ENCODE measurements around the gene FDXR.
A peak's percentile ranks its signal among the peaks of the same experiment; 100 is the strongest.

Gene FDXR

DNA sequence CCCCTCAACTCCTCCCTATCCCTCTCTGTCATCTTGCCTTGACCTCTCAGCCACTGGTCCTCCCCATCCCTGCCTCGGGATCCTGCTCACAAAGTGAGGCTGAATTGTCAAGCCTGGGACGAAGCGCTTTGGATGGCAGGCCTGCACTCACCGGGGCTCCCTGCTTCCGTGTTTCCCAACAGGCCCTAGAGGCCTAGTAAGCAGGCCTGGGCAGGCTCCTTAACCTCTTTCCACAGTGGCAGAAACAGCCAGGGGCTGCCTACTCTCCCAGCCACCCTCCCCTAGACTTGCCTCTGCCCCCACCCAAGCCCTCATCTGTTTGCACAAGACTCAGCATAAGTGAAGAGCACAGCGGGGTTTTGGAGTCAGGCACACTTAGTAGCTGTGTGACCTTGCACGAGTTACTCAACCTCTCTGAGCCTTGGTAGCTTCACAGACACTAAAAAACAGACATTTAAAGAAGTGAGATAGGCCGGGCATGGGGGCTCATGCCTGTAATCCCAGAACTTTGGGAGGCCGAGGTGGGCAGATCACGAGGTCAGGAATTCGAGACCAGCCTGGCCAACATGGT, 25.7 kb upstream of the FDXR start:
- DNase-seq, result no peak

DNA sequence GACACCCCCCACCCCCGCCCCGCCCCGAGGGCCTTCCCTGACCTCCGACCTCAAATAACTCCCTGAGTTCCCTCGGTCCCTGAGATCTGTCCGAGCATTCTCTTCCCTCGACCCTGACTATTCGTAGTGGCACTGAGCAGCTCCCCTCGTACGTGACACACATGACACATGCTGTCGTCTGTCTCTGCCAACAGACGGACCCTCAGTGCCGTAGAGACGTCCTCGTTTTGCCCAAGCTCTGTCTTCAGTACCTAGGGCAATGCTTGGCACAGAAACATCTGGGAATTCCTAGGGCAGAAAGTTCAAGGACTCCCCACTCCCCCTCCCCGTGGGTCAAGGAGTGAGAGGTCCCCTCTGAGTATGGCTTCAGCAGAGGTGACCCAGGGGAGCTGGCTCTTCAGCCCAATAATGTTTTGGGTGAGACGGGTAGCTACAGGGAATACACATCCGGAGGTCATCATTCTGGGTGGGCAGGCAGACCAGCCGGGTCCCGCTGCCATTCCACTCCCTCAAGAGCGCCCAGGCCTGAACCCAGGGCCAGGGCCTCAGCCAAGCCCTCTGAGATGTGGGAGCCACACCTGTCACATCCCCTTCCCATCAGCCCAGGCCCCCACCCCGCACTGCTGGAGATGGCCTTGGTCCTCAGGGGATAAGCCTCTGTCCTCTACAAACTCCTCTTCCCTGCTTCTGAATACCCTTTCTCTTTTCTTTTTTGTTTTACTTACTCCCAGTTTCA, 21.3 kb upstream of the FDXR start:
- no peak for DNase-seq

DNA sequence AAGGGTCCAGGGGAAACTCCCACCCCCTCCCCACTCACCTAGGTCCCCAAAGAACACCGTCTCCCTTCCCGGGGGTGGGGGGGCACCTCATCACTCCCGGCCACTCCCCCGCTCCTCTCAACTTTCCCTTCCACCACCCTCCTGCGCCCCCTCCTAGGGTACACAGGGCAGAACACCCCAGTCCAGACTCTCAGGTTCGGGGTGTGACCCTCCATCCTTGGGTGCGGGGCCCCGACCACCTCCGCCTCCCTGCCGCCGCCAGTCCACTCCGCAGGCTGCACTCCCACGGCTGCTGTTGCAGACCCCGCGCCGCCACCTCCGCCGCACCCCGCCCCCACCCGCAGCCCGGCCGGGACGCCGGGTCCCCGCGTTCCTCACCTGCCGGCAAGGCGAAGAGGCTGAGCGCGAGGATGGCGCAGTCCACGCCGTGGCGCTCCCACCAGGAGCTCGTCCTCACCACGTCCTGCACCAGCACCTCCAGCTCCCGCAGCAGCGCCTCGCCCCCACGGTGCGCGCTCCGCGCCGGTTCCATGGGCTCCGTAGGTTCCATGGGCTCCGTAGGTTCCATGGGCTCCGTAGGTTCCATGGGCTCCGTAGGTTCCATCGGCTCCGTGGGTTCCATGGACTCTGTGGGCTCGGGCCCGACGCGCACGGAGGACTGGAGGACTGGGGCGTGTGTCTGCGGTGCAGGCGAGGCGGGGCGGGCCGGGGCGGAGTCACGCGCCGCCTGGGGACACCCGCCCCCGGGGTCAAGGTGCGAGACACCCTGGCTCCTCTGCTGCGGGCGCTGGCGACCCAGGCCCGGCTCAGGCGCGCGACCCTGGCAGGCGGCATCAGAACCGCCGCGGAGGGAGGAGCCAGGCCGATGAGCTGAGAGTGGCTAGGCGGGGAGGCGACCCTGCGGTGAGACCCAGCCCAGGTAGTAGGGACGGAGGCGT, 20.4 kb upstream of the FDXR start, which contains the start of gene FADS6:
Gene FADS6 (minus strand): TSS at position 660 of the 938 bp plus-strand sequence. CDS start 38 bp downstream, at position 622.
- DNase-seq, result no peak

DNA sequence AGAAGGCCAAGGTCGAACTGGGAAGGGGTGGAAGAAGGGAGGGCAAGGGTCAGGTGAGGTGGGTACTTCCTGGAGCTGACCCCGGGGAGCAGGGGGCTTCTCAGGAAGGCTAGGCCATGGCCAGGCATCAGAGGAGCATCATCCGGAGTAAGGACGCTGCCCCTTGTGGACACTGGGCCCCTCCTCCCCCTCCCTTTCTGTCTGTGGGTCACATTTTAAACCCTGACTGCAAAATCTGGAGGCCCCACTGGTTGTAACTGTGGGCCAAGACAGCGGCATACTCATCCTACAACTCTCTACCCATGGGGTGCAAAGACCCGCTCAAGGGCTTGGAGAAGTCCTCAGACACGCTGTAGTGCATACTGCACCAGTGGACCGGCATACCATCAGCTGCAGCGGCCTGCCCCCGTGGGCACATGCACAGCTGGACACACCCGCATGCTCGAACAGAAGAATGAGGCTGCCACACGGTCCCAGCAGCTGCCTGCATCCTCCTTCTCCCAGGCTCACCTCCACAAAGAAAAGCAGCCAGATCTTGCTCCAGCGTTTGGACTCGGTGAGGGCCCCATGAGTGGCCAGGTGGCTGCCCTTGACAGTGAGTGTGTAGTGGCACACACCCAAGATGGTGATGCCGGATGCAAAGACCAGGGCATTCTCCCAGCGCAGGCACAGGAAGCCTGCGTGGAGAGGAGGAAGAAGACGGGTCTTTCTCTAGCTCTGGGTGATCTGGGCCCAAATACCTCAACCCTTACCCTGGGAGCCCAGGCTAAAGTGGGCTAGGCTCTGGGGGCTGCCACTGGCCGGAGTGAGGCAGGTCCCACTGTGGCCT, 19.4 kb upstream of the FDXR start:
- no peak for DNase-seq

DNA sequence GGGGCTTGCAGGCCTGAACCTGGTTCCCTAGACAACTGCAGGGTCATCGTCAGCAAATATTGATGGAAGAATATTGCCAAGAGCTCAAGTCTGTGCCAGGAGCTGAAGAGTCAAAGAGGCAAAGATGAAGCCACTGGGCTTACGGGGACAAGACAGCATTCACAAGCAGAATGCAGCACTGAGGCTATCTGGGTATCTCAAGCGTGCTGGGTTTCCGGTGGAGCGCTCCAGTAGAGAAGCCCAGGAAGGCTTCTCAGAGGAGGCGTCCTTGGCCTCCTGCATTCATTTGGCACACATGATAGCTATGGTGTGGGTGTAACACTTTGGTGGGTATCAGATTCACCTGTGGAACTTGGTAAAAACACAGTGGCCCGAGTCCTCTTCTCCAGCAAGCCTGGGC, 17.8 kb upstream of the FDXR start:
- no peak for DNase-seq

DNA sequence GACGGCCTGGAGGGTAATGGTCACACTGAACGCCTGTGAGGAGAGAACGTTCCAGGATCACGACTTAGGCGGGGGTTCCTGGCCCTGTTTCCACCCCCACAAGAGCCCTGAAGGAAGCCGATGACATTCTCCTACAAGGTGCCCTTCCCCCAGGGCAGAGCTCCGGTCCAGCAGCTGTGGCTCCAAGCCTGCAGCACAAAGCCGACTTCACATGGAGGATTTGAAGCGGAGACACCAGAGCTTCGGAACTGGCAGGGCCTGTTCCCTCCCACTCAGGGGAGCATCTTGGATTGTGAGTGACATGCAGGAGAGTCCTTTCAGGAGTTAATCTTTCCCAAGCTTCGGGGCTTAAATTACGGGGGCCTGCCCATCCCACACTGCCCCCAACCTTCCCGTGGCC, 15.7 kb upstream of the FDXR start:
- no peak for DNase-seq

DNA sequence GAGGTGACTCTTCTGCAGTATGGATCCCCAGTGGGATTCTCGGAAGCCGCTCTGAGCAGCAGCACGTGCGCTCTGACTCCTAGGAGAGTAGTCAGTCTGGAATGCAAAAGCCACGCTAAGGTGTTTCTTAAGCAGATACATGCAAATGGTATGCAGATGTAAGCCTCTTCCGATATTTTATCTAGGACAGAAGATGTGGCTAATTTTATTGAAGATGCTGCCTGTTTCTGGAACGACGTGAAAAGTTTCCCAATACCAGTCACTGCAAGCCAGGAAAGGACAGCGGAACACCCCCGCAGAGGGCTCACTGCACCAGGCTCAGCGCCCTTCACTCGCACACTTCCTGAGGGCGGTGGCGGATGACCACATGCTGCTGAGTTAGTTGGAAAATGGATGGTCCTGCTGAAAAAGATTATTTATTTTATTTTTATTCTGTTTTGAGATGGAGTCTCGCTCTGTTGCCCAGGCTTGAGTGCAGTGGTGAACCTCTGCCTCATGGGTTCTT, 10.5 kb upstream of the FDXR start:
- DNase-seq, result no peak

DNA sequence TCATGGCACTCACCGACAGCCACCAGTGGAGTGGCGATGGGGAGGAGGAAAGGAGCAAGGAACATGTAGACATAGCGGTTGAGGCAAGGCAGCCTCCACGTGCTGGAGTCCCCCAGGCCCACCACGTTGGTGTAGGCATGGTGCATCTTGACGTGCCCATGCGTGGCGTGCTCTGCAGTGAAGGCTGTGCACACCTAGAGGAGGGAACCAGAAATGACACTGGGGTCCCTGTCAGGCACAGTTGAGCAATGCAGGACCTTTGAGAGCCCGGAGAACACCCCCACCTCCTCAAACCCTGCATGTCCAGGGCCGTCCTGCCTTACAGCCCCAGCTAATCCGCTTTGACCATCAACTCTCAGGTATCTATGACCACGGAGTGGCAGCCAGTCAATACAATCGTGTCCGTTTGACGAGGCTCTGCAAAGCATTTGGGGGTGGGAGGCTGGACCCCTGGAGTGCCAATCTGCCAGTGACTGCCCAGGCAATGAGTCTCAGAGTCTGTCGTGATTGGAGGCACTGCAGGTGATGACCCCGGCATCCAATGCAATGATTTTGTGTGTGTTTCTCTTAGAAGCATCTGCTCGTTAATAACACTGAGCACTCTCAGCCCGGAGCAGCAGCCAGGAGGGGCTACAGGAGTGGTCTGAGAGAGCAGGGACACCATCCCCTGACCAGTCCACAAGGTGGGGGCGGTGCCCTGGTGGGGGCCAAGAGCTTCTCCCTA, 9.9 kb upstream of the FDXR start:
- no peak for DNase-seq

DNA sequence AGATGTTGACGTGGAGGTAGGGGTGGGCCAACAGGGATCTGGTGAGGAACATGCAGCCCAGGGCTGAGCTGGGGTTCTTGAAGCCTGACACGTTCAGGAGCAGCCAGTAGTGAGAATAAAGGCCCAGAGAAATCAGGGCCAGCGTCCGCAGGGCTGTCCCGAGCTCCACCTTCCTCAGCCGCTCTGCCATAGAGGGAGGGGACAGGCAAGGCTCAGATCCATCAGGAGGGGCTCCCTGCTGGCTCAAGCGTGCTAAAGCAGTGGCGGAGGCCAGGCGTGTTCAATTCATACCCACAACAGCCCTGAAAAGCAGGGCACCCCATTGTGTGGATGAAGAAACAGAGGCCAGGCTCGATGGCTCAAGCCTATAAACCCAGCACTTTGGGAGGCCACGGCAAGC, 8.3 kb upstream of the FDXR start:
- no peak for DNase-seq

DNA sequence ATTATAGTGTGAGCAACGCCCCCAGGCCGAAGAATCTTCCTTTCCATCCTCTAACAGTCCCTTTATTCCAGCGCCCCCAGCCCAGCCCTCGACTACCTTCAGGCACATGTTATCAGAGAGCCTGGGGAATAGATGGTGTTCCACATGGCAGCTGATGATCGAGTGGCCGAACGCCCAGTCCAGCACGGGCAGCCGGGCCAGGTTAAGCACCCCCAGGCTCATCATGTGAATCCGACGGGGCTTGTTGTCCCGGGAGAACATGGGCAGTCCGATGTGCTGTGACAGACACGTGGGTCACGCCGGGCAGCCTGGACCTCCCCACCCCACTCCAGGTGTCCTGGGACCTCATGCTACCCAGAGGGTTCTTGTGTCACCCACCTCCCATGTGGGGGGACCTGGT, 6.5 kb upstream of the FDXR start:
- DNase-seq, result no peak

DNA sequence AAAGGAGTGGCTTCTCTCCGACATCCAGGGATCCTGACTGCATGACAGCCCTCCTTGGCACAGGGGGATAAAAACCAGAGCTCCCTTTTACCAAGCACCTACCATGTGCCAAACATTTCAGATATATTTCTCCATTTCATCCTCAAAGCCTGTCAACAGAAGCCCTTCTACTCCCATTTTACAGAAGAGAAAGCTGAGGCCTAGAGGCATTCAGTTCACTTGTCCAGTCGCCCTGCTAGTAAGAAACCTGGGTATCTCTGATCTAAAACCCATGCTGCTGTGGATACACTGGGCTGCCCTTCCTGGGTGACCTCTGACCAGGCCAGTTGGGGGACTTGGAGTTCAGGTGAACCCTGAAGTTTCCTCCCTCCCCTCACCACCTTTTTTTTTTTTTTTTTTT, 5.9 kb upstream of the FDXR start:
- no peak for DNase-seq

DNA sequence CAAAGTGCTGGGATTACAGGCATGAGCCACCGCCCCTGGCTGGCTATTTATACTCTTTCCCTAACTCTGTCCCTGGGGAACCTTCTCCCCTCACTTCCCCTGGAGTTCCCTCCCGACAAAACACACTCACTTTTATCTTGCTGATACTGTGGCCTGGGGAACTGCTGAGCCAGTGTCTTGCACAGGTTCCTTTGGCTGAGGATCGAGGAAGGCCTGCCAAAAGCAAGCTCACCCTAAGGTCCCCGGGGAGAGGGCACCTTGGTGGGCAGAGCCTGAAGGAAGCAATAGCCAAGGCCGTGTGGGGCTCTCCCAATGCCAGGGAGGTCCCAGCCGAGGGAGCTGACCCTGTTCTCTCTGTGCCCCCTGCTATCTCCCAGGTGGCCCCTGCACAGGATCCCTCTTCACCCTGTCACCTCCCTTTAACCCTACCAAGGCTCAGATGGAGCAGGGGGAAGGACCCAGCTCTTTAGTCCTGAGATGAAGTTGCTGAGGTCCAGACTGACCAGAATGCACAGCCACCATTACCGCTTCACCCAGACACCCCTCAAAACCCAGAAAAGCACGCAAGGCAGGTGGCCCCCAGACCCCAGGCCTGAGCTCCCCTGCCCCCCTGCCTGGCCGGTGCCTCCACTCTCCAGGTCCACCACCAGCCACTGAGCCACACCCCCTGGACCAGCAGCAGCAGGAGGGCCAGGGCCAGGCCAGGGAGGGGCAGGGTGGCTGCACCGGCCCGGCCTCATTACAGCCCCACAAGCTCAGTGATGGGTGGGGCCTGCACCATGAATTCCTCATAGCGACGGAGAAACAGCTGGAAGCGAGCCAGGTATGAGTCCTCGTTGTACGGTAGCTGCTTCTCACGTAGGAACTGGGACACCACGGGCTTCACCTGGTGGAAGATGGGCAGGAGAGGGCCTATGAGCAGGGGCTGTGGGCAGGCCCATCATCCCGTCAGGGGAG, 5.1 kb upstream of the FDXR start:
- DNase-seq, result no peak

DNA sequence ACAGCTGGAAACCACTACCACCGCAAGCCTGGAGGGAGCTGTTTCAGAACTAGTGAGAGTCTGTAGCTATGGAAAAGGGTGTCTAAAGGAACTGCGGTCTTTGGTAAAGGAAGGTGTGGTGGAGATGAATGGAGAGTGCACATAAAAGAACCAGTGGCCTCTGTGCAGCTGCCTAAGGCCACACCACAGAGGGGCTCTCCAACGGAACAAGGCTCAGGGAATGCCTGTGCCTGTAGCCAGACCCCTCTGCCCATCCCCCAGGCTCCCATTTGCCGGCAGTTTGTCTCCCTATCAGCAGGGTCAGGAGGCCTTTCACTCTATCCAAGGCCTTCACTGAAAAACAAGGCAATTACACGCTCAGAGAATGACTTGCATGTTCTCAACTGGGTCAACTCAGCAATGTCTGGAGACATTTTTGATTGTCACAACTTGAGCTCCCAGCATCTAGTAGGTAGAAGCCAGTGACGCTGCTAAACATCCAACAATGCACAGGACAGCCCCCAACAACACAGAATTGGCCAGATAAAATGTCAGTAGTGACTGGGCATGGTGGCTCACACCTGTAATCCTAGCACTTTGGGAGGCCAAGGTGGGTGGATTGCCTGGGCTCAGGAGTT, 3.3 kb upstream of the FDXR start:
- no peak for DNase-seq

DNA sequence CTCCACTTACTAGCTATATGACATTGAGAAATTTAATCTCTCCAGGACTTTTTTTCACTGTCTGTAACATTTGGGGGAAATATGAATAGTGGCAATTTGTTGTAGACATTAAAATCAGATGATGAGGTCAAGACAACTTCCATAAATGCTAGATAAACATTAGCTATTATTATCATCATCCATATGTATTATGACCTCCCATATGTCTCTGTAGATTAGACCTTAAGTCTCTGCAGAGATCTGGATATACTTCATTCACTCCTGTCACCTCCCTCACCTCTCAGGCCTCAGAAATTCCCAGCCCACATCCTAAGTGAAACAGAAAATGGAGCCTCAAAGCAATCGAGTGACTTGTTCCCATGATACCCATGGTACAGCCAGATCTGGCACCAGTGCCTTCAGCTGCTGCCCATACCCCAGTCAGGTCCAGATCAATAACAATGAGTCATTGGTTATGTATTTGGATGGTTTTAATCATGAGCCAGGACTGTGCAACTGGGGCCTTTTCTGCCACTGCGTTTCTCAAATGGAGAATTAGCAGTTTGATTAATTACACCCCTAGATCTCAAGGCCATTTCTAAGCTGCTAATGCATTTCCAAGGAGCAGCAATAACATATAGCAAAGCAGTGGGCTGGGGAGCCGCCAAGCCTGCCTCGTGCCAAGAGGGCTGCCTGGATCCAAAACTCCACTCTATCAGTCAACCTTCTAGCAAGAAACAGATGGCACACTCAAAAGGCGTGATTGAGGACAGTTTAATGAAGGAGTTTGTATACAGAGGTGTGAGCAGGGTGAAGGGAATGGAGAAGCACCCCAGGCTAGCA, 2.6 kb upstream of the FDXR start:
- no peak for DNase-seq

DNA sequence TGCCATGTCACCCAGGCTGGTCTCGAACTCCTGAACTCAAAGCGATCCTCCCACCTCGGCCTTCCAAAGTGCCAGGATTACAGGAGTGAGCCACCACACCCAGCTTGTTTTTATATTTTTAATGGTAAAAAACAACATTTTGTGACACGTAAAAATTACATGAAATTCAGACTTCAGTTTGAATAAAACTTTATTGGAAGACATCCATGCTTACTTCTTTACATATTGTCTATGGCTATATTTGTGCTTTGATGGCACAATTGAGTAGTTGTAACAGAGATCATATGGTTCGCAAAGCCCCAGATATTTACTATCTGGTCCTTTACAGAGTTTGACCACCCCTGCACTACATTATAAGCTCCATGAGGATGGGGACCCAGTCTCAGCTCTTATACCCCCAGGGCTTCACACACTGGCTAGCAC, 1.8 kb upstream of the FDXR start:
- DNase-seq, result no peak

DNA sequence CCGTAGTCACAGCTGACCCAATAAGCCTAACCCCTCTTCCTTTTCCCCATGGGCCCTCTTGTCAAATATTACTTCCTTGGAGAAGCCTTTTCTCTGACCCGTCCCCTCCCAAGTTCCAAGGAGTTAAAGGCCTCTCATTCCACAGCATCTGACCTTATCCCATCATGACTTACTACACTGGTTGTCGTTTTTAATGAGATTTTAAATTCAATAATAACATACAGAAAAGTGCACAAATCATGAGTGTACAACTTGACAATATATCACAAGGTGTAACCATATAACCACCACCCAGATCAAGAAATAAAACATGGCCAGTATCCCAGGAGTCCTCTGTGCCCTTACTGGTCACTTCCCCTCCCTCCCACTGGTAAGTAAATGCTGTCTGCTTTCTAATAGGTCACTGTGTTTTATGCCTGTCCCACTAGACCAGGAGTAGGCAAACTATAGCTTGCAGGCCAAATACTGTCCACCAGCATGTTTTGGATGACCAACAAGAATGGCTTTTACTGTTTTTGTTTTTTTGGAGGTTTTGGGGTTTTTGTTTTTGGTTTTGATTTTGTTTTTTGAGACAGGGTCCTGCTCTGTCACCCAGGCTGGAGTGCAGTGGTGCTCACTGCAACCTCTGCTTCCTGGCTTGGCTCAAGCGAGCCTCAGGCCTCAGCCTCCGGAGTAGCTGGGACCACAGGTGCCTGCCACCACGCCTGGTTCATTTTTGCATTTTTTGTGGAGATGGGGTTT, 1.2 kb upstream of the FDXR start:
- DNase-seq, result no peak

DNA sequence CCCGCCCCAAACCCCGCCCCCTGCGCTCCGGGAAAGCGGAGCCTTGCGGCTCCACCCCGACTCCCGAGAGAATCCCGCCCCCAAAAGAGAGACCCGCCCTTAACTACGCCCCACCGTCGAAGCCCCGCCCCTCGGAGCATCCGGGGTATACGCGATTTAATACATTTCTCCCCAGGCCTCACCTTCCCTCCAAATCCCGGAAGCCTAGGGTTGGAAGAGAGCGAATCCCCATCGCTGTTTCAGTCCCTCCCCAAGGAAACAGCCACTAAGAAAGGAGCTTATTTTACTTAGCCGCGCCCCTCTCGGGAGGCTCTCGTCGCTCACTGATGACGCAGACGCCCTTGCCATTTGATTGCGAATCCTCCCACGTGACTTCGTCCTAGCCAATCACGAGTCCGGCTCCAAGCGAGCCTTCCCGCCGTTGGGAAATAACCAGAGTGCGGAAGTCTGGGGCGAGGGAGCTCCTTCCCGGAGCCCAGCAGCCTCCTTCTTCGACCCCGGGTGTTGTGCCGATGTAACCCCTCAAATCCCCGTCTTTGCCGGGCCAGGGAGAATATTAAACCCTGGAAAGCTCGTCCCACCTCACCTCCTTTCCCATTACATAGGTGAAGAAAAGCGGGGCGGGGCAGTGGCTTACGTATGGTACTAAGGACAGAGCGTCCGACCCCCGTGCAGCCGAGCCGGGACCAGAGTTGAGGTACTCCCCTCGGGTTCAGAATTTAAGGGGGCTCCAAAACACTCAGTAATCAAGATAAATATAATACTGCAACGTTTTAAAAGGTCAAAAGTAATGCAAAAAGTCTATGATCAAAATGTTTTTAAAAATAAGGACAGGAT, 461 bp upstream of the FDXR start:
- peak; percentile 98 to 100 for DNase-seq
